PC-3 (cell line): ENCODE results near the gene DENND1B. TPM values are rescaled to one million over a fixed set of nuclear protein-coding genes. Genes with fewer than 3 reads are reported as not detected.

ENCODE experiments used
- ATAC-seq: fragments of 200-7000 bp; cut with Tn5 transposase; 2 replicates; pipeline ENCODE4 v1.9.1; 2020; ENCODE audit warnings: mild to moderate bottlenecking, moderate library complexity
- BruUV-seq: library from RNA; stranded (reverse); fragments of 400-500 nt; replicated peaks from 2 replicates; lab custom pipeline; 2021; lab: Mats Ljungman, UMichigan
- CTCF ChIA-PET: fragments of 300-600 bp; sonication (Branson Sonifier 250); formaldehyde crosslinking; loops from one replicate; lab custom pipeline; 2022; ENCODE audit warnings: antibody characterized with exemption; lab: Charles Lee
- POLR2A ChIA-PET: fragments of 300-600 bp; sonication (Branson Sonifier 250); formaldehyde crosslinking; loops from one replicate; lab custom pipeline; 2022; ENCODE audit warnings: antibody characterized with exemption; ENCODE audit not compliant: unreplicated experiment; lab: Charles Lee
- DNase-seq: peaks from one replicate; pipeline ENCODE4 v3.0.0-alpha.2; 2015
- H2AFZ ChIP-seq: fragments of 300-600 bp; sonication (generic); 2 replicates; pipeline ENCODE4 v1.6.0; 2016; ENCODE audit warnings: antibody characterized with exemption, low read length
- H3F3A ChIP-seq: fragments of 300-600 bp; sonication (generic); one replicate; pipeline ENCODE4 v1.6.0; 2017; ENCODE audit warnings: antibody characterized with exemption, low read length, control low read depth, mild to moderate bottlenecking; ENCODE audit not compliant: unreplicated experiment
- H3K27ac ChIP-seq: fragments of 300-600 bp; sonication (generic); 2 replicates; pipeline ENCODE4 v1.5.1; 2016; ENCODE audit warnings: mild to moderate bottlenecking, low read length
- H3K27me3 ChIP-seq: fragments of 300-600 bp; sonication (generic); 2 replicates; pipeline ENCODE4 v1.6.1; 2016; ENCODE audit warnings: low read length, mixed read lengths
- H3K36me3 ChIP-seq: fragments of 300-600 bp; sonication (generic); 2 replicates; pipeline ENCODE4 v1.6.1; 2016; ENCODE audit warnings: low read depth, mixed run types, low read length, mixed read lengths
- H3K4me1 ChIP-seq: fragments of 300-600 bp; sonication (generic); 2 replicates; pipeline ENCODE4 v1.5.1; 2016; ENCODE audit warnings: low read length; ENCODE audit not compliant: insufficient read depth
- H3K4me2 ChIP-seq: fragments of 300-600 bp; sonication (generic); 2 replicates; pipeline ENCODE4 v1.6.0; 2016; ENCODE audit warnings: low read length
- H3K4me3 ChIP-seq: fragments of 300-600 bp; sonication (generic); 2 replicates; pipeline ENCODE4 v1.5.1; 2016; ENCODE audit warnings: mild to moderate bottlenecking, low read length, mixed read lengths
- H3K79me2 ChIP-seq: fragments of 300-600 bp; sonication (generic); 2 replicates; pipeline ENCODE4 v1.6.1; 2017; ENCODE audit warnings: low read length, mixed read lengths
- H3K9ac ChIP-seq: fragments of 300-600 bp; sonication (generic); 2 replicates; pipeline ENCODE4 v1.6.0; 2016; ENCODE audit warnings: mild to moderate bottlenecking, low read length
- H3K9me2 ChIP-seq: fragments of 300-600 bp; sonication (generic); replicated peaks from 2 replicates; pipeline ENCODE4 v1.6.1; 2016; ENCODE audit warnings: mixed run types, low read length, mixed read lengths
- H3K9me3 ChIP-seq: fragments of 300-600 bp; sonication (generic); 2 replicates; pipeline ENCODE4 v1.6.1; 2016; ENCODE audit warnings: low read length, mixed read lengths
- H4K20me1 ChIP-seq: fragments of 300-600 bp; sonication (generic); 2 replicates; pipeline ENCODE4 v1.6.1; 2016; ENCODE audit warnings: low read length, mixed read lengths
- EZH2 ChIP-seq: fragments of 300-600 bp; sonication (generic); IDR thresholded peaks from one replicate; pipeline ENCODE4 v1.6.1; 2017; ENCODE audit warnings: antibody characterized with exemption, mild to moderate bottlenecking, low read length; ENCODE audit not compliant: unreplicated experiment
- EZH2phosphoT487 ChIP-seq: fragments of 300-600 bp; sonication (generic); IDR thresholded peaks from 2 replicates; pipeline ENCODE4 v1.6.1; 2018; ENCODE audit warnings: mild to moderate bottlenecking, antibody characterized with exemption, low read length, borderline replicate concordance
- intact Hi-C: fragments of 100-400 bp; cut with micrococcal nuclease; formaldehyde crosslinking; loops from 2 replicates; pipeline ENCODE4 v1.9.0; 2023
- total RNA-seq: library from RNA; depleted of rRNA; stranded (reverse); fragments of >200 nt; gene quantifications from 2 replicates; pipeline ENCODE4 v1.2.3, GENCODE V29; 2014
- TF ChIP-seq, protein P1 (sequence below): fragments of 300-600 bp; sonication (generic); conservative IDR thresholded peaks from 2 replicates; pipeline ENCODE4 v1.5.1; 2017; ENCODE audit warnings: antibody characterized with exemption, low read depth, mild to moderate bottlenecking, low read length

DENND1B gene
- total RNA-seq, 1 experiment from 2014 or later: 7.4 TPM

DNA sequence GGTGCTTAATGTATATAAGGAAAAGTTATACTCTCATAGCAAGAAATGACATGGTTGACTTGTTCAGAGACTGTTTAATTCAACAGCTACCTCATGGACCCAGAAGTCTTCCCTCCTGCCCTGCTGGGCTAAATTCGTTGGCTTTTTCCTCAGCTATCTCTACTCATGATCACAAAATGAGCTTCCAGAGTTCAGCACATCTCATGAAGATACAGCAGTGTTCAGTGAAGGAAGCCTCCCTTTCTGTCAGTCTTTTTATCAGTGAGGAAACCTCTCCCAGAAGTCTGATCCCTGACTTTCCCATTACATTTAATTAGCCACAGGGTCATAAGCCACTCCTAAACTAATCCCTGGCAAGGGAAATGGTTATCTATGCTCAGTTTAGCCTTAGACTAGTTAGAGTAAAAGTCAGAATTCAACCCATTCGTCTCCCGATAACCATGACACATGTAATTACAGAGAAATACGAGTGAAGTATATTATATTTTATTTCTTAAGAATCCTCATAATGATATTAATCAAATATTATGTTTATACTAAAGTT, 97.5 kb downstream of the DENND1B start:
- H3K36me3 ChIP-seq: no peaks in the 10 kb centered on the region
- no peak overlapping the region for H3K4me3 ChIP-seq
- H3F3A ChIP-seq: no peaks in the 10 kb centered on the region
- no peaks in the 10 kb centered on the region for H4K20me1 ChIP-seq
- CTCF ChIA-PET: no interaction called here
- no peaks in the 10 kb centered on the region for H3K79me2 ChIP-seq
- H3K4me2 ChIP-seq: no peak overlapping the region
- H3K9me2 ChIP-seq: no peaks in the 10 kb centered on the region
- no peak overlapping the region for H3K27ac ChIP-seq
- POLR2A ChIA-PET: no interaction called here
- no peaks in the 10 kb centered on the region for H3K9me3 ChIP-seq
- no TSS peak for BruUV-seq
- H3K9ac ChIP-seq: no peak overlapping the region
- H3K27me3 ChIP-seq: no peaks in the 10 kb centered on the region
- TF ChIP-seq, protein P1, sequence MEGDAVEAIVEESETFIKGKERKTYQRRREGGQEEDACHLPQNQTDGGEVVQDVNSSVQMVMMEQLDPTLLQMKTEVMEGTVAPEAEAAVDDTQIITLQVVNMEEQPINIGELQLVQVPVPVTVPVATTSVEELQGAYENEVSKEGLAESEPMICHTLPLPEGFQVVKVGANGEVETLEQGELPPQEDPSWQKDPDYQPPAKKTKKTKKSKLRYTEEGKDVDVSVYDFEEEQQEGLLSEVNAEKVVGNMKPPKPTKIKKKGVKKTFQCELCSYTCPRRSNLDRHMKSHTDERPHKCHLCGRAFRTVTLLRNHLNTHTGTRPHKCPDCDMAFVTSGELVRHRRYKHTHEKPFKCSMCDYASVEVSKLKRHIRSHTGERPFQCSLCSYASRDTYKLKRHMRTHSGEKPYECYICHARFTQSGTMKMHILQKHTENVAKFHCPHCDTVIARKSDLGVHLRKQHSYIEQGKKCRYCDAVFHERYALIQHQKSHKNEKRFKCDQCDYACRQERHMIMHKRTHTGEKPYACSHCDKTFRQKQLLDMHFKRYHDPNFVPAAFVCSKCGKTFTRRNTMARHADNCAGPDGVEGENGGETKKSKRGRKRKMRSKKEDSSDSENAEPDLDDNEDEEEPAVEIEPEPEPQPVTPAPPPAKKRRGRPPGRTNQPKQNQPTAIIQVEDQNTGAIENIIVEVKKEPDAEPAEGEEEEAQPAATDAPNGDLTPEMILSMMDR: no peak
- TF ChIP-seq EZH2: no peak
- no peak for TF ChIP-seq EZH2phosphoT487
- no peak for ATAC-seq
- no peaks in the 10 kb centered on the region for H3K4me1 ChIP-seq
- intact Hi-C loops: no loop called here
- H2AFZ ChIP-seq: no peak overlapping the region
- DNase-seq: no peak

GRCh38 chr1:197677313-197677712, 98.0 kb downstream of the DENND1B start:
- POLR2A ChIA-PET: no interaction called here
- no peaks in the 10 kb centered on the region for H3K79me2 ChIP-seq
- no peak for DNase-seq
- H4K20me1 ChIP-seq: no peaks in the 10 kb centered on the region
- H3K4me2 ChIP-seq: no peak overlapping the region
- no peaks in the 10 kb centered on the region for H3K4me1 ChIP-seq
- H3K9me3 ChIP-seq: no peaks in the 10 kb centered on the region
- no peak overlapping the region for H3K4me3 ChIP-seq
- no peak overlapping the region for H3K9ac ChIP-seq
- H2AFZ ChIP-seq: no peak overlapping the region
- BruUV-seq: no TSS peak
- H3K27me3 ChIP-seq: no peaks in the 10 kb centered on the region
- intact Hi-C loops: no loop called here
- CTCF ChIA-PET: no interaction called here
- H3K27ac ChIP-seq: no peak overlapping the region
- ATAC-seq: no peak
- H3F3A ChIP-seq: no peaks in the 10 kb centered on the region
- no peaks in the 10 kb centered on the region for H3K36me3 ChIP-seq
- TF ChIP-seq EZH2phosphoT487 (no peak), EZH2 (no peak)
- TF ChIP-seq, protein P1: no peak
- H3K9me2 ChIP-seq: no peaks in the 10 kb centered on the region

GRCh38 chr1:197675583-197676208, 99.6 kb downstream of the DENND1B start:
- Histone ChIP-seq H3K4me3 (no peak overlapping the region), H2AFZ (no peak overlapping the region), H3K36me3 (no peaks in the 10 kb centered on the region), H3K4me2 (no peak overlapping the region), H3K9ac (no peak overlapping the region), H3K9me3 (no peaks in the 10 kb centered on the region), H3K27ac (no peak overlapping the region), H3K9me2 (no peaks in the 10 kb centered on the region), H3F3A (no peaks in the 10 kb centered on the region), H4K20me1 (no peaks in the 10 kb centered on the region), H3K4me1 (no peaks in the 10 kb centered on the region), H3K27me3 (no peaks in the 10 kb centered on the region), H3K79me2 (no peaks in the 10 kb centered on the region)
- ATAC-seq (no peak), DNase-seq (no peak)
- TF ChIP-seq, protein P1: no peak
- TF ChIP-seq EZH2phosphoT487: no peak
- TF ChIP-seq EZH2: no peak
- POLR2A ChIA-PET: interaction anchor here (0.6 kb wide), 1 partner anchor 11 kb away, joined by 5 read pairs; no protein-coding TSS in a partner anchor
- BruUV-seq: no TSS peak
- intact Hi-C loops: no loop called here
- CTCF ChIA-PET: interaction anchor here (0.6 kb wide), 1 partner anchor 60 kb away, joined by 5 read pairs; no protein-coding TSS in a partner anchor
